Thyroid gland (tissue), 4 donors: ENCODE results near the gene STIM1. TPM values are rescaled to one million over a fixed set of nuclear protein-coding genes. Genes with fewer than 3 reads are reported as not detected.

Experiments
- DNase-seq, 2 donors: peaks; one replicate each; pipeline ENCODE4 v3.0.0-alpha.2; 2019
- H3K27ac ChIP-seq, 3 donors: fragments of 200-600 bp; sonication (generic); 1 replicate in 2 of 3; 2 replicates in 1 of 3; pipeline ENCODE4 v1.5.1; 2016 to 2019; ENCODE audit warnings: mild to moderate bottlenecking in 1 of 3, moderate library complexity in 1 of 3
- H3K27me3 ChIP-seq: fragments of 200-600 bp; sonication (generic); one replicate; pipeline ENCODE4 v1.5.1; 2019
- H3K36me3 ChIP-seq, 2 donors: fragments of 200-600 bp; sonication (generic); one replicate each; pipeline ENCODE4 v1.5.1; 2016 to 2019
- H3K4me1 ChIP-seq, 2 donors: fragments of 200-600 bp; sonication (generic); one replicate each; pipeline ENCODE4 v1.5.1; 2017 to 2019
- H3K4me3 ChIP-seq, 3 donors: fragments of 200-600 bp; sonication (generic); replicated peaks in 1 of 3; 1 replicate in 2 of 3; 2 replicates in 1 of 3; pipeline ENCODE4 v1.5.1; 2016; ENCODE audit warnings: mild to moderate bottlenecking in 1 of 3
- H3K9me3 ChIP-seq: fragments of 200-600 bp; sonication (generic); one replicate; pipeline ENCODE4 v1.5.1; 2017
- CTCF ChIP-seq, 6 experiments: fragments of 200-600 bp in 3 of 6; fragments of 450-650 bp in 3 of 6; sonication (generic) in 3 of 6; IDR thresholded peaks; one replicate each; pipeline ENCODE4 v1.5.1; 2016 to 2019; ENCODE audit warnings: antibody characterized with exemption in 6 of 6, mild to moderate bottlenecking in 2 of 6, inconsistent platforms in 1 of 6, moderate library complexity in 1 of 6
- POLR2A ChIP-seq, 2 donors: fragments of 450-650 bp; IDR thresholded peaks; one replicate each; pipeline ENCODE4 v1.6.1; 2017; ENCODE audit warnings: antibody characterized with exemption in 2 of 2, mild to moderate bottlenecking in 2 of 2, moderate library complexity in 1 of 2
- WGBS, 2 donors: methylation state at CpG; one replicate each; pipeline ENCODE4 v1.1.5; 2017; 5-methylcytosine and 5-hydroxymethylcytosine counted together
- intact Hi-C: fragments of 100-400 bp; cut with DNase I; formaldehyde crosslinking; loops from one replicate; pipeline ENCODE4 v1.15.1; 2023
- total RNA-seq, 4 donors: library from RNA; depleted of rRNA; stranded (reverse); fragments of >200 nt; gene quantifications; one replicate each; pipeline ENCODE4 v1.2.3, GENCODE V29; 2016

Gene STIM1
- total RNA-seq, 4 donors from 2014 or later = 54.3 to 89.2 (median 71.0) TPM

GRCh38 chr11:4092026-4092425 lies 236.6 kb downstream of the STIM1 start:
- H3K4me3 ChIP-seq = no peak overlapping the region
- H3K36me3 ChIP-seq = peaks cover 5 to 12% of the 10 kb centered on the region in 2 donors
- TF ChIP-seq POLR2A (IDR thresholded peaks at IDR 0.05) = no peak
- TF ChIP-seq CTCF (IDR thresholded peaks at IDR 0.05) = no peak
- DNase-seq = no peak
- no peaks in the 10 kb centered on the region for H3K27me3 ChIP-seq
- no peak overlapping the region for H3K27ac ChIP-seq
- 30 to 39% methylated on average over 2 of the region's 2 CpGs for WGBS, 2 donors
- no peaks in the 10 kb centered on the region for H3K9me3 ChIP-seq
- H3K4me1 ChIP-seq = peaks cover 4 to 8% of the 10 kb centered on the region in 2 donors
- intact Hi-C loops = no loop called here

GRCh38 chr11:4093519-4094347 lies 238.3 kb downstream of the STIM1 start:
- DNase-seq = no peak
- H3K9me3 ChIP-seq = no peaks in the 10 kb centered on the region
- 67 to 70% methylated on average over 25 of the region's 25 CpGs for WGBS, 2 donors
- intact Hi-C loops = no loop called here
- peak overlapping the region; percentile 24 to 80 (median 51) for H3K4me3 ChIP-seq
- peaks cover 0 to 2% of the 10 kb centered on the region in 2 donors for H3K36me3 ChIP-seq
- TF ChIP-seq CTCF (IDR thresholded peaks at IDR 0.05) = no peak
- TF ChIP-seq POLR2A (IDR thresholded peaks at IDR 0.05) = no peak
- H3K4me1 ChIP-seq = peaks cover 4 to 14% of the 10 kb centered on the region in 2 donors
- H3K27me3 ChIP-seq = no peaks in the 10 kb centered on the region
- H3K27ac ChIP-seq = peak overlapping the region; percentile 47 to 93 (median 87)

- Histone ChIP-seq H3K4me3 (peak within 1 kb of the TSS; percentile 24 to 80 (median 51)), H3K9me3 (no peaks in the 10 kb centered on the region), H3K36me3 (no peaks in the 10 kb centered on the region), H3K27ac (peak within 1 kb of the TSS; percentile 47 to 93 (median 87)), H3K4me1 (peaks cover 4 to 14% of the 10 kb centered on the region in 2 donors), H3K27me3 (no peaks in the 10 kb centered on the region)
- intact Hi-C loops = no loop called here
- TF ChIP-seq POLR2A (IDR thresholded peaks at IDR 0.05) (peak in 1 of 2 donors; percentile 72), CTCF (IDR thresholded peaks at IDR 0.05) (no peak)
- DNase-seq = peak; percentile 93
- 0 to 1% methylated on average over 41 to 47 of the region's 74 CpGs for WGBS, 2 donors
Measured at GRCh38 chr11:4094348-4095291, 239.2 kb downstream of the STIM1 start, which contains the start of gene RRM1. Gene RRM1 (plus strand): TSS chr11:4094799. CDS start chr11:4095013, 214 bp downstream.

DNA sequence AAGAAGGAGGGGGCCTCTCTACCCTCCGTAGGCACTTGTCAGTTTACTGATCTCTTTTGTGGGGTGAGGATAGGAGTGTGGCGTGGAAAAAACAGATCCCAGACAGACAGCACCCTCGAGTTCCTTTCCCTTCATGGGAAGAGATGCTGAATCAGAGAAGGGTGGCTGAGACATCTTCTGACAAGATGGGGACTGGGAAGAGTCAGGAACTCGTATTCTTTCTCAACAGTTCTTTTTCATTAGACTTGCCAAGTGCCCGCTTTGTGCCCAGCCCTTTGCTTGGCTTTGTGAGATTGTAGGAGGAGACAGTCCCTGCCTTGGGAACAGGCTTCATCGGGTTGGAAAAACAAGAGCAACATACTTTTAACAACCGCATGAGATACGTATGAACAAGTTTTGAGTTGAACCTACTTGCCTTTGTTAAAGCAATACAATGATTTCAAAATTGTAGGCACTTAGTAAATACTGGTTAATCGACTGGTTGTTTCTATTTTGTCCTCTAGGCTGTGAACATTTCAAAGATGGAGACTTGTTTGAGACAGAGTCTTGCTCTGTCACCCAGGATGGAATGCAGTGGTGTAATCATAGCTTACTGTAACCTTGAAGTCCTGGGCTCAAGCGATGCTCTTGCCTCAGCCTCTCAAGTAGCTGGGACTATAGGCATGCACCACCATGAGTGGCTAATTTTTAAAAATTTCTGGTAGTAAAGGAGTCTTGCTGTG lies 240.2 kb downstream of the STIM1 start:
- peak overlapping the region; percentile 47 to 93 (median 87) for H3K27ac ChIP-seq
- intact Hi-C loops = no loop called here
- no peak for DNase-seq
- H3K4me3 ChIP-seq = peak overlapping the region in 2 of 3 donors; percentile 24 to 80
- H3K36me3 ChIP-seq = no peaks in the 10 kb centered on the region
- H3K27me3 ChIP-seq = no peaks in the 10 kb centered on the region
- peaks cover 4 to 14% of the 10 kb centered on the region in 2 donors for H3K4me1 ChIP-seq
- H3K9me3 ChIP-seq = no peaks in the 10 kb centered on the region
- TF ChIP-seq POLR2A (IDR thresholded peaks at IDR 0.05) (no peak), CTCF (IDR thresholded peaks at IDR 0.05) (no peak)
- WGBS, 2 donors = 14 to 15% methylated on average over 10 of the region's 10 CpGs
